IMR-90 (cell line): ENCODE measurements around the gene SPATA31D4. TPM values are rescaled to one million over a fixed set of nuclear protein-coding genes. Genes with fewer than 3 reads are reported as not detected.

Source experiments
- ATAC-seq: fragments of 200-7000 bp; cut with Tn5 transposase; 2 replicates; pipeline ENCODE4 v1.9.1; 2020; ENCODE audit warnings: low read depth, mild to moderate bottlenecking, moderate library complexity
- BruUV-seq: library from RNA; stranded (reverse); fragments of 400-500 nt; replicated peaks from 2 replicates; lab custom pipeline; 2021; lab: Mats Ljungman, UMichigan
- CTCF ChIA-PET: fragments of 300-600 bp; formaldehyde crosslinking; extraction: SDS; loops from one replicate; lab custom pipeline; 2021; ENCODE audit warnings: antibody characterized with exemption; lab: Yijun Ruan, JAX
- POLR2A ChIA-PET: fragments of 300-600 bp; sonication (Branson Sonifier 250); formaldehyde crosslinking; loops from one replicate; lab custom pipeline; 2022; ENCODE audit warnings: antibody characterized with exemption; ENCODE audit not compliant: unreplicated experiment; lab: Charles Lee
- DNase-seq: peaks from one replicate; pipeline ENCODE4 v3.0.0; 2013
- H2AFZ ChIP-seq: replicated peaks from 2 replicates; pipeline ENCODE3; 2013; ENCODE audit warnings: low read length, mild to moderate bottlenecking; ENCODE audit not compliant: poor library complexity
- H2AK5ac ChIP-seq: 2 replicates; pipeline ENCODE4 v1.6.1; 2013; ENCODE audit warnings: low read depth, low read length, inconsistent platforms
- H2AK9ac ChIP-seq: replicated peaks from 2 replicates; pipeline ENCODE3; 2013; ENCODE audit warnings: mild to moderate bottlenecking, low read depth, low read length, moderate library complexity; ENCODE audit not compliant: poor library complexity
- H2BK120ac ChIP-seq: 2 replicates; pipeline ENCODE4 v1.6.1; 2013; ENCODE audit warnings: low read depth, low read length, inconsistent platforms
- H2BK15ac ChIP-seq: 3 replicates; pipeline ENCODE4 v1.6.1; 2013; ENCODE audit warnings: low read depth, low read length, inconsistent platforms
- H2BK20ac ChIP-seq: 2 replicates; pipeline ENCODE4 v1.6.1; 2013; ENCODE audit warnings: low read depth, mild to moderate bottlenecking, inconsistent platforms, low read length, moderate library complexity
- H2BK5ac ChIP-seq: 2 replicates; pipeline ENCODE4 v1.6.1; 2013; ENCODE audit warnings: mild to moderate bottlenecking, low read depth, low read length, inconsistent platforms; ENCODE audit not compliant: poor library complexity, severe bottlenecking
- H3K14ac ChIP-seq: replicated peaks from 2 replicates; pipeline ENCODE4 v1.6.1; 2013; ENCODE audit warnings: low read depth, low read length, inconsistent platforms
- H3K18ac ChIP-seq: 2 replicates; pipeline ENCODE4 v1.6.1; 2013; ENCODE audit warnings: low read depth, low read length, control low read depth
- H3K23ac ChIP-seq: 2 replicates; pipeline ENCODE4 v1.6.1; 2013; ENCODE audit warnings: low read depth, low read length, inconsistent platforms
- H3K27ac ChIP-seq: 2 replicates; pipeline ENCODE4 v1.5.1; 2013; ENCODE audit warnings: mild to moderate bottlenecking, control low read depth, low read length; ENCODE audit not compliant: insufficient read depth
- H3K27me3 ChIP-seq: 2 replicates; pipeline ENCODE4 v1.6.1; 2013; ENCODE audit warnings: low read length; ENCODE audit not compliant: control insufficient read depth, insufficient read depth
- H3K36me3 ChIP-seq: 2 replicates; pipeline ENCODE4 v1.6.1; 2013; ENCODE audit warnings: low read length, mixed read lengths; ENCODE audit not compliant: control insufficient read depth, insufficient read depth
- H3K4ac ChIP-seq: 2 replicates; pipeline ENCODE4 v1.6.1; 2013; ENCODE audit warnings: low read depth, low read length, inconsistent platforms
- H3K4me1 ChIP-seq: 2 replicates; pipeline ENCODE4 v1.6.1; 2013; ENCODE audit warnings: low read length, mixed read lengths; ENCODE audit not compliant: control insufficient read depth, insufficient read depth
- H3K4me2 ChIP-seq: 2 replicates; pipeline ENCODE4 v1.6.1; 2013; ENCODE audit warnings: low read depth, mild to moderate bottlenecking, control low read depth, low read length, moderate library complexity
- H3K4me3 ChIP-seq: 2 replicates; pipeline ENCODE4 v1.5.1; 2013; ENCODE audit warnings: low read depth, mild to moderate bottlenecking, control low read depth, low read length, moderate library complexity; ENCODE audit not compliant: insufficient read depth
- H3K56ac ChIP-seq: 2 replicates; pipeline ENCODE4 v1.6.1; 2013; ENCODE audit warnings: low read length, inconsistent platforms; ENCODE audit not compliant: insufficient read depth; ENCODE audit errors: extremely low read depth
- H3K79me1 ChIP-seq, 2 experiments: 2 replicates each; pipeline ENCODE4 v1.6.1; 2013; ENCODE audit warnings: low read length in 2 of 2, inconsistent platforms in 1 of 2, low read depth in 1 of 2
- H3K9ac ChIP-seq: 2 replicates; pipeline ENCODE4 v1.6.1; 2013; ENCODE audit warnings: low read depth, low read length, control low read depth
- H3K9me1 ChIP-seq: 2 replicates; pipeline ENCODE4 v1.6.1; 2013; ENCODE audit warnings: low read length, inconsistent platforms; ENCODE audit not compliant: insufficient read depth
- H3K9me3 ChIP-seq: 2 replicates; pipeline ENCODE4 v1.6.1; 2013; ENCODE audit warnings: low read length; ENCODE audit not compliant: control insufficient read depth, insufficient read depth
- H4K20me1 ChIP-seq: 2 replicates; pipeline ENCODE4 v1.6.1; 2013; ENCODE audit warnings: low read length, inconsistent platforms; ENCODE audit not compliant: insufficient read depth
- H4K5ac ChIP-seq: 2 replicates; pipeline ENCODE4 v1.6.1; 2013; ENCODE audit warnings: mild to moderate bottlenecking, low read depth, low read length, control low read depth
- H4K8ac ChIP-seq, 2 experiments: 2 replicates each; pipeline ENCODE4 v1.6.1; 2013; ENCODE audit warnings: low read depth in 2 of 2, low read length in 2 of 2, control low read depth in 1 of 2, inconsistent platforms in 1 of 2
- H4K91ac ChIP-seq: 2 replicates; pipeline ENCODE4 v1.6.1; 2013; ENCODE audit warnings: low read depth, low read length, inconsistent platforms; ENCODE audit not compliant: insufficient read depth
- BHLHE40 ChIP-seq: fragments of 150-350 bp; IDR thresholded peaks from 2 replicates; pipeline ENCODE4 v1.6.1; 2016; ENCODE audit warnings: mild to moderate bottlenecking, low read depth, low read length
- CHD1 ChIP-seq: IDR thresholded peaks from 2 replicates; pipeline ENCODE4 v1.6.1; 2012; ENCODE audit warnings: low read depth, low read length, improper control_type of control experiment
- FOS ChIP-seq: fragments of 150-350 bp; IDR thresholded peaks from 2 replicates; pipeline ENCODE4 v1.6.1; 2016; ENCODE audit warnings: low read depth, low read length
- MAFK ChIP-seq: IDR thresholded peaks from 2 replicates; pipeline ENCODE4 v1.6.1; 2012; ENCODE audit warnings: low read depth, low read length, improper control_type of control experiment
- MXI1 ChIP-seq: IDR thresholded peaks from 2 replicates; pipeline ENCODE4 v1.6.1; 2012; ENCODE audit warnings: low read depth, mild to moderate bottlenecking, low read length, moderate library complexity, borderline replicate concordance
- NFE2L2 ChIP-seq: fragments of 150-350 bp; IDR thresholded peaks from 2 replicates; pipeline ENCODE4 v1.6.1; 2016; ENCODE audit warnings: low read depth, mild to moderate bottlenecking, low read length
- POLR2A ChIP-seq: IDR thresholded peaks from 2 replicates; pipeline ENCODE4 v1.6.1; 2012; ENCODE audit warnings: mild to moderate bottlenecking, low read depth, low read length
- RCOR1 ChIP-seq: IDR thresholded peaks from 2 replicates; pipeline ENCODE4 v1.6.1; 2012; ENCODE audit warnings: mild to moderate bottlenecking, low read length, improper control_type of control experiment; ENCODE audit not compliant: insufficient replicate concordance
- RFX5 ChIP-seq: IDR thresholded peaks from 2 replicates; pipeline ENCODE4 v1.8.0; 2012; ENCODE audit warnings: low read depth, mild to moderate bottlenecking, low read length, moderate library complexity
- SMC3 ChIP-seq: fragments of 150-350 bp; IDR thresholded peaks from 2 replicates; pipeline ENCODE4 v1.6.1; 2016; ENCODE audit warnings: low read depth, mild to moderate bottlenecking, antibody characterized with exemption, low read length, moderate library complexity
- WGBS, 2 experiments: methylation state at CpG; one replicate each; pipeline versions ENCODE4 v1.1.5 to v1.1.7; 2013; ENCODE audit warnings: missing lambda C conversion rate in 2 of 2; ENCODE audit not compliant: insufficient read length in 1 of 2; ENCODE audit errors: extremely low coverage in 2 of 2; 5-methylcytosine and 5-hydroxymethylcytosine counted together
- dilution Hi-C: fragments of 300-500 bp; cut with HindIII; formaldehyde crosslinking; loops from one replicate; pipeline ENCODE4 v1.14.3; 2018; ENCODE audit warnings: low sequenced_read_pairs; ENCODE audit not compliant: unreplicated experiment
- in situ Hi-C: fragments of 300-500 bp; cut with MboI; formaldehyde crosslinking; loops from 3 replicates; pipeline ENCODE4 v1.14.3; 2019; ENCODE audit warnings: low sequenced_read_pairs, inconsistent platforms, mixed read lengths
- intact Hi-C: fragments of 100-400 bp; cut with micrococcal nuclease; formaldehyde crosslinking; loops from 2 replicates; pipeline ENCODE4 v1.10.0; 2022
- polyA plus RNA-seq, 3 experiments: library from polyadenylated mRNA; depleted of rRNA; stranded (reverse); fragments of >200 nt; gene quantifications; 2 replicates each; pipeline ENCODE4 v1.2.3, GENCODE V29; 2012; ENCODE audit warnings: low replicate concordance in 1 of 3
- total RNA-seq: library from RNA; depleted of rRNA; stranded (reverse); fragments of >200 nt; gene quantifications from 2 replicates; pipeline ENCODE4 v1.2.3, GENCODE V29; 2012
- TF ChIP-seq, protein P1 (sequence below): fragments of 150-350 bp; IDR thresholded peaks from 2 replicates; pipeline ENCODE4 v1.6.1; 2017; ENCODE audit warnings: mild to moderate bottlenecking, antibody characterized with exemption, low read length, low read depth

Gene SPATA31D4
- total and polyA plus RNA-seq, 2 of the 4 experiments (the other 2 are of a cell fraction), result not detected

DNA sequence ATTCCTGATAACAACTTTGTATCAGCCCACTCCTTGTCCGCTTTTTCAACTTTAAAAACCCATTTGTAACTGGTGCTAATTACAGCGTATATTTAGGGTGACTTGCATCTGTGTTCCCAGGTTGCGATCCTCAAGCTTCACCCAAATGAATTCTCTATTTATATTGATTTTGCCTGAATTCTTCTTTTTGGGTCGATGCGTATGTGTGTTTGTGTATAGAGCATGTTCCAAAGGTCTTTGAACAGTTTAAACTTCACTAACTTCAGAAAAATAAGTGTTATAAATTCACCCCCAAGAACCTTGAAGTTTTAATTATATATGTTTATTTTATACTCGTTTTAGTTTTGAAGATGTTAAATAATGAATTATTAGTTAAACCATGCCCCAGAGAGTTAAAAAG, 16.1 kb upstream of the SPATA31D4 start:
- no peak for DNase-seq
- no peak for ATAC-seq

More for the DNA sequence above, 16.1 kb upstream of the SPATA31D4 start:
- WGBS, 2 experiments, result no CpG with 5 or more reads among the region's 6 CpGs
- in situ Hi-C loops (no loop called here), intact Hi-C loops (no loop called here), dilution Hi-C loops (no loop called here)
- H3K4ac ChIP-seq, result no peak overlapping the region
- H3K4me2 ChIP-seq, result no peak overlapping the region
- H4K20me1 ChIP-seq, result no peaks in the 10 kb centered on the region
- H3K27ac ChIP-seq, result no peak overlapping the region
- no peak overlapping the region for H3K18ac ChIP-seq
- no peak overlapping the region for H3K23ac ChIP-seq
- H2BK20ac ChIP-seq, result no peak overlapping the region
- H2BK15ac ChIP-seq, result no peak overlapping the region
- H3K4me1 ChIP-seq, result no peaks in the 10 kb centered on the region
- no peak overlapping the region for H3K4me3 ChIP-seq
- no peaks in the 10 kb centered on the region for H3K36me3 ChIP-seq
- H3K9ac ChIP-seq, result no peak overlapping the region
- H2AK9ac ChIP-seq, result no peak overlapping the region
- ChIA-PET CTCF (no interaction called here), POLR2A (no interaction called here)
- H3K9me3 ChIP-seq, result no peaks in the 10 kb centered on the region
- H2AK5ac ChIP-seq, result no peak overlapping the region
- no peak overlapping the region for H2BK5ac ChIP-seq
- no peaks in the 10 kb centered on the region for H3K27me3 ChIP-seq
- no peak overlapping the region for H2AFZ ChIP-seq
- H3K14ac ChIP-seq, result no peak overlapping the region
- no peak overlapping the region for H4K91ac ChIP-seq
- H4K5ac ChIP-seq, result no peak overlapping the region
- TF ChIP-seq POLR2A (no peak), BHLHE40 (no peak), SMC3 (no peak), NFE2L2 (no peak), MAFK (no peak), FOS (no peak), RCOR1 (no peak), RFX5 (no peak), MXI1 (no peak), CHD1 (no peak)
- TF ChIP-seq, protein P1, sequence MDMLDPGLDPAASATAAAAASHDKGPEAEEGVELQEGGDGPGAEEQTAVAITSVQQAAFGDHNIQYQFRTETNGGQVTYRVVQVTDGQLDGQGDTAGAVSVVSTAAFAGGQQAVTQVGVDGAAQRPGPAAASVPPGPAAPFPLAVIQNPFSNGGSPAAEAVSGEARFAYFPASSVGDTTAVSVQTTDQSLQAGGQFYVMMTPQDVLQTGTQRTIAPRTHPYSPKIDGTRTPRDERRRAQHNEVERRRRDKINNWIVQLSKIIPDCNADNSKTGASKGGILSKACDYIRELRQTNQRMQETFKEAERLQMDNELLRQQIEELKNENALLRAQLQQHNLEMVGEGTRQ, result no peak
- BruUV-seq, result no TSS peak
- no peak overlapping the region for H3K56ac ChIP-seq
- no peaks in the 10 kb centered on the region for H3K79me1 ChIP-seq
- H2BK120ac ChIP-seq, result no peak overlapping the region
- no peak overlapping the region for H4K8ac ChIP-seq
- no peaks in the 10 kb centered on the region for H3K9me1 ChIP-seq
